SK-N-SH (cell line): ENCODE data around the gene TXNDC11. TPM values are rescaled to one million over a fixed set of nuclear protein-coding genes. Genes with fewer than 3 reads are reported as not detected.

Experiments used
- CTCF ChIA-PET: fragments of 300-600, 350-600 bp; formaldehyde crosslinking; extraction: SDS; loops from one replicate; lab custom pipeline; 2021; lab: Yijun Ruan, JAX
- POLR2A ChIA-PET: fragments of 350-600 bp; sonication (Branson Sonifier 250); formaldehyde crosslinking; extraction: SDS; loops from one replicate; lab custom pipeline; 2020; ENCODE audit warnings: antibody characterized with exemption, inconsistent platforms; lab: Yijun Ruan, JAX
- DNase-seq: peaks from one replicate; pipeline ENCODE4 v3.0.0; 2012
- H2AFZ ChIP-seq: fragments of 200-600 bp; sonication (generic); 2 replicates; pipeline ENCODE4 v1.8.1; 2016; ENCODE audit warnings: antibody characterized with exemption, mild to moderate bottlenecking, low read depth
- H3F3A ChIP-seq: fragments of 200-600 bp; sonication (generic); replicated peaks from 2 replicates; pipeline ENCODE3; 2016; ENCODE audit warnings: antibody characterized with exemption, mild to moderate bottlenecking; ENCODE audit not compliant: insufficient read depth
- H3K27ac ChIP-seq, 2 experiments: fragments of 200-500 bp in 1 of 2; fragments of 200-600 bp in 1 of 2; sonication (Bioruptor generic) in 1 of 2; sonication (generic), shearing (Covaris generic) in 1 of 2; 2 replicates each; pipeline versions ENCODE4 v1.5.1 to v1.6.1; 2014 to 2016; ENCODE audit warnings: low read depth in 2 of 2, inconsistent platforms in 1 of 2, low read length in 1 of 2, mild to moderate bottlenecking in 1 of 2, mixed read lengths in 1 of 2
- H3K27me3 ChIP-seq: fragments of 200-600 bp; sonication (generic), shearing (Covaris generic); 2 replicates; pipeline ENCODE4 v1.6.1; 2016; ENCODE audit warnings: mixed run types; ENCODE audit not compliant: insufficient read depth
- H3K36me3 ChIP-seq, 2 experiments: fragments of 200-500 bp in 1 of 2; fragments of 200-600 bp in 1 of 2; sonication (Bioruptor generic) in 1 of 2; sonication (generic) in 1 of 2; replicated peaks in 1 of 2; 2 replicates each; pipeline versions ENCODE3 to v1.5.1; 2014 to 2016; ENCODE audit warnings: low read length in 1 of 2, mild to moderate bottlenecking in 1 of 2; ENCODE audit not compliant: insufficient read depth in 2 of 2, control insufficient read depth in 1 of 2
- H3K4me1 ChIP-seq, 2 experiments: fragments of 200-500 bp in 1 of 2; fragments of 200-600 bp in 1 of 2; sonication (Bioruptor generic) in 1 of 2; sonication (generic), shearing (Covaris generic) in 1 of 2; 2 replicates each; pipeline versions ENCODE4 v1.5.1 to v1.6.1; 2014 to 2016; ENCODE audit warnings: low read depth in 1 of 2, low read length in 1 of 2, mixed run types in 1 of 2; ENCODE audit not compliant: insufficient read depth in 2 of 2, control insufficient read depth in 1 of 2
- H3K4me2 ChIP-seq: fragments of 200-600 bp; sonication (generic), shearing (Covaris generic); 2 replicates; pipeline ENCODE4 v1.6.1; 2017; ENCODE audit warnings: mixed run types
- H3K4me3 ChIP-seq, 2 experiments: fragments of 200-500 bp in 1 of 2; fragments of 200-600 bp in 1 of 2; sonication (Bioruptor generic) in 1 of 2; sonication (generic), shearing (Covaris generic) in 1 of 2; 2 replicates each; pipeline versions ENCODE4 v1.5.1 to v1.8.1; 2014 to 2016; ENCODE audit warnings: low read depth in 2 of 2, inconsistent platforms in 1 of 2, low read length in 1 of 2, mild to moderate bottlenecking in 1 of 2, mixed read lengths in 1 of 2, moderate library complexity in 1 of 2
- H3K79me2 ChIP-seq: fragments of 200-600 bp; sonication (generic); 2 replicates; pipeline ENCODE4 v1.8.1; 2017; ENCODE audit warnings: mild to moderate bottlenecking; ENCODE audit not compliant: insufficient read depth
- H3K9ac ChIP-seq: fragments of 200-600 bp; sonication (generic); 2 replicates; pipeline ENCODE4 v1.6.1; 2017; ENCODE audit warnings: mixed run types
- H3K9me2 ChIP-seq: fragments of 200-600 bp; sonication (generic); 2 replicates; pipeline ENCODE4 v1.6.1; 2017; ENCODE audit warnings: mixed run types
- H3K9me3 ChIP-seq: fragments of 200-600 bp; sonication (generic); 2 replicates; pipeline ENCODE4 v1.6.1; 2017; ENCODE audit warnings: mixed run types, mild to moderate bottlenecking, moderate library complexity
- H4K20me1 ChIP-seq: fragments of 200-600 bp; sonication (generic); 2 replicates; pipeline ENCODE4 v1.6.1; 2017; ENCODE audit warnings: mild to moderate bottlenecking, mixed run types; ENCODE audit not compliant: insufficient read depth
- ELF1 ChIP-seq: IDR thresholded peaks from 2 replicates; pipeline ENCODE4 v1.4.0; 2012
- IRF3 ChIP-seq: fragments of 150-350 bp; IDR thresholded peaks from 2 replicates; pipeline ENCODE4 v1.6.1; 2016; ENCODE audit warnings: mild to moderate bottlenecking, low read depth, low read length
- JUND ChIP-seq: IDR thresholded peaks from 2 replicates; pipeline ENCODE4 v1.4.0; 2012
- MEF2A ChIP-seq: IDR thresholded peaks from 2 replicates; pipeline ENCODE4 v1.4.0; 2012; ENCODE audit warnings: low read depth, borderline replicate concordance
- TEAD4 ChIP-seq: IDR thresholded peaks from 2 replicates; pipeline ENCODE4 v1.4.0; 2012; ENCODE audit warnings: mild to moderate bottlenecking, borderline replicate concordance; ENCODE audit not compliant: insufficient read depth
- USF2 ChIP-seq: fragments of 150-350 bp; IDR thresholded peaks from 2 replicates; pipeline ENCODE4 v1.6.1; 2017; ENCODE audit warnings: antibody characterized with exemption, low read length, low read depth, borderline replicate concordance
- WGBS: methylation state at CpG from one replicate; pipeline ENCODE4 v1.1.6; 2017; ENCODE audit warnings: low lambda C conversion rate; 5-methylcytosine and 5-hydroxymethylcytosine counted together
- polyA plus RNA-seq, 3 experiments: library from polyadenylated mRNA; depleted of rRNA; stranded (reverse); fragments of >200 nt; gene quantifications; 2 replicates each; pipeline ENCODE4 v1.2.3, GENCODE V29; 2012

TXNDC11 gene
- polyA plus RNA-seq, 1 of the 3 experiments (the other 2 are of a cell fraction), result 37.0 TPM

- ChIA-PET POLR2A (interaction anchor here (1.8 kb wide), 1 partner anchor 9 kb away, joined by 7 read pairs; no protein-coding TSS in a partner anchor), CTCF (interaction anchor here (1.1 to 1.9 kb wide), 4 partner anchors 48 to 725 kb away, joined by 3 to 4 read pairs (median 4); no protein-coding TSS in a partner anchor)
- Histone ChIP-seq H3K4me1 (peaks cover 6 to 14% of the 10 kb centered on the region in 2 experiments; a peak in 2 of 4 replicates), H3K36me3 (peaks cover 58 to 59% of the 10 kb centered on the region in 2 experiments), H3K9me2 (no peaks in the 10 kb centered on the region), H3F3A (peaks cover 13% of the 10 kb centered on the region), H2AFZ (no peak overlapping the region), H3K4me3 (no peak overlapping the region), H3K27ac (no peak overlapping the region), H3K9me3 (no peaks in the 10 kb centered on the region), H3K9ac (no peak overlapping the region), H3K79me2 (peaks cover 21% of the 10 kb centered on the region), H3K4me2 (no peak overlapping the region), H4K20me1 (peaks cover 6% of the 10 kb centered on the region; the same call in 1 of the 2 replicates), H3K27me3 (no peaks in the 10 kb centered on the region)
- TF ChIP-seq IRF3 (no peak), USF2 (no peak), ELF1 (no peak), MEF2A (no peak)
- no peak for DNase-seq
- WGBS, result 95% methylated on average over 1 of the region's 1 CpG
These were observed 54.2 kb downstream of the TXNDC11 start for GRCh38 chr16:11688520-11688886.

- no peak overlapping the region for H2AFZ ChIP-seq
- H3F3A ChIP-seq, result peaks cover 18% of the 10 kb centered on the region
- no peak for DNase-seq
- no peak overlapping the region for H3K4me3 ChIP-seq
- CTCF ChIA-PET, result interaction anchor here (1.1 to 1.9 kb wide), 4 partner anchors 47 to 724 kb away, joined by 3 to 4 read pairs (median 4); no protein-coding TSS in a partner anchor
- H3K36me3 ChIP-seq, result peaks cover 55 to 64% of the 10 kb centered on the region in 2 experiments
- peaks cover 21% of the 10 kb centered on the region for H3K79me2 ChIP-seq
- no peaks in the 10 kb centered on the region for H3K27me3 ChIP-seq
- H3K4me2 ChIP-seq, result no peak overlapping the region
- TF ChIP-seq JUND (no peak), TEAD4 (no peak)
- peaks cover 6 to 18% of the 10 kb centered on the region in 2 experiments; a peak in 3 of 4 replicates for H3K4me1 ChIP-seq
- no peaks in the 10 kb centered on the region for H3K9me3 ChIP-seq
- POLR2A ChIA-PET, result no interaction called here
- H3K9ac ChIP-seq, result no peak overlapping the region
- peaks cover 12% of the 10 kb centered on the region; the same call in 1 of the 2 replicates for H4K20me1 ChIP-seq
- 94% methylated on average over 13 of the region's 13 CpGs for WGBS
- no peak overlapping the region for H3K27ac ChIP-seq
- H3K9me2 ChIP-seq, result no peaks in the 10 kb centered on the region
These were observed 54.8 kb downstream of the TXNDC11 start for GRCh38 chr16:11687601-11688519.
